ENCODE results near the gene CAPN13. TPM values are rescaled to one million over a fixed set of nuclear protein-coding genes. Genes with fewer than 3 reads are reported as not detected.

The CAPN13 gene
- total RNA-seq, 2 donors from 2014 or later = 1.1 TPM; not detected in 1

GRCh38 chr2:30799366-30799765 lies 7.9 kb downstream of the CAPN13 start:
- Histone ChIP-seq H3K36me3 (no peaks in the 10 kb centered on the region), H3K9me3 (no peaks in the 10 kb centered on the region), H3K4me1 (ENCODE audit: control insufficient read depth in 1 of 2, low read depth in 2 of 2) (peaks cover 0 to 11% of the 10 kb centered on the region in 2 donors), H3K27ac (no peak overlapping the region), H3K4me3 (no peak overlapping the region), H3K27me3 (replicated peaks; ENCODE audit: insufficient read depth) (no peaks in the 10 kb centered on the region)
- no peak for ATAC-seq (ENCODE audit: insufficient number of reproducible peaks, low FRiP score, low read depth)
- TF ChIP-seq CTCF (IDR thresholded peaks at IDR 0.05) = no peak
- no peak for DNase-seq (ENCODE audit: low spot score)

GRCh38 chr2:30798536-30798991 lies 8.7 kb downstream of the CAPN13 start:
- ATAC-seq (ENCODE audit: insufficient number of reproducible peaks, low FRiP score, low read depth) = no peak
- no peak for TF ChIP-seq CTCF (IDR thresholded peaks at IDR 0.05)
- no peak overlapping the region for H3K27ac ChIP-seq
- peaks cover 3% of the 10 kb centered on the region for H3K27me3 ChIP-seq (replicated peaks; ENCODE audit: insufficient read depth)
- H3K9me3 ChIP-seq = no peaks in the 10 kb centered on the region
- H3K4me1 ChIP-seq (ENCODE audit: control insufficient read depth in 1 of 2, low read depth in 2 of 2) = peaks cover 0 to 8% of the 10 kb centered on the region in 2 donors
- H3K36me3 ChIP-seq = no peaks in the 10 kb centered on the region
- DNase-seq (ENCODE audit: low spot score) = no peak
- no peak overlapping the region for H3K4me3 ChIP-seq

GRCh38 chr2:30797381-30798015 lies 9.7 kb downstream of the CAPN13 start:
- DNase-seq (ENCODE audit: low spot score) = no peak
- no peak overlapping the region for H3K27ac ChIP-seq
- peaks cover 3% of the 10 kb centered on the region for H3K27me3 ChIP-seq (replicated peaks; ENCODE audit: insufficient read depth)
- no peak overlapping the region for H3K4me3 ChIP-seq
- no peaks in the 10 kb centered on the region for H3K4me1 ChIP-seq (ENCODE audit: control insufficient read depth in 1 of 2, low read depth in 2 of 2)
- H3K9me3 ChIP-seq = no peaks in the 10 kb centered on the region
- ATAC-seq (ENCODE audit: insufficient number of reproducible peaks, low FRiP score, low read depth) = no peak
- H3K36me3 ChIP-seq = no peaks in the 10 kb centered on the region
- TF ChIP-seq CTCF (IDR thresholded peaks at IDR 0.05) = no peak

- H3K9me3 ChIP-seq = no peaks in the 10 kb centered on the region
- DNase-seq (ENCODE audit: low spot score) (no peak), ATAC-seq (ENCODE audit: insufficient number of reproducible peaks, low FRiP score, low read depth) (no peak)
- TF ChIP-seq CTCF (IDR thresholded peaks at IDR 0.05) = no peak
- no peak overlapping the region for H3K4me3 ChIP-seq
- H3K27me3 ChIP-seq (replicated peaks; ENCODE audit: insufficient read depth) = peaks cover 3% of the 10 kb centered on the region
- H3K27ac ChIP-seq = no peak overlapping the region
- H3K36me3 ChIP-seq = no peaks in the 10 kb centered on the region
- H3K4me1 ChIP-seq (ENCODE audit: control insufficient read depth in 1 of 2, low read depth in 2 of 2) = no peaks in the 10 kb centered on the region
Measured at GRCh38 chr2:30796699-30797098, 10.5 kb downstream of the CAPN13 start.

- Histone ChIP-seq H3K4me1 (ENCODE audit: control insufficient read depth in 1 of 2, low read depth in 2 of 2) (no peaks in the 10 kb centered on the region), H3K36me3 (no peaks in the 10 kb centered on the region), H3K9me3 (no peaks in the 10 kb centered on the region), H3K27ac (no peak overlapping the region), H3K4me3 (no peak overlapping the region), H3K27me3 (replicated peaks; ENCODE audit: insufficient read depth) (peaks cover 3% of the 10 kb centered on the region)
- ATAC-seq (ENCODE audit: insufficient number of reproducible peaks, low FRiP score, low read depth) (no peak), DNase-seq (ENCODE audit: low spot score) (no peak)
- TF ChIP-seq CTCF (IDR thresholded peaks at IDR 0.05) = no peak
Measured at GRCh38 chr2:30792521-30792920, 14.7 kb downstream of the CAPN13 start.

All from thoracic aorta (tissue), 2 donors.